Esophagus mucosa (tissue), 1 donor: ENCODE results near the gene ZNF552. TPM values are rescaled to one million over a fixed set of nuclear protein-coding genes. Genes with fewer than 3 reads are reported as not detected.

Experiments
- ATAC-seq: fragments of 200-7000 bp; cut with Tn5 transposase; one replicate; pipeline ENCODE4 v1.9.1; 2020
- total RNA-seq: library from RNA; stranded (reverse); gene quantifications from one replicate; pipeline ENCODE4 v1.2.4, GENCODE V29; 2023
- donor health status: DM: yes; HTN: yes; CAD: no.

Gene ZNF552
- total RNA-seq, 1 donor from 2014 or later, result 7.9 TPM

DNA sequence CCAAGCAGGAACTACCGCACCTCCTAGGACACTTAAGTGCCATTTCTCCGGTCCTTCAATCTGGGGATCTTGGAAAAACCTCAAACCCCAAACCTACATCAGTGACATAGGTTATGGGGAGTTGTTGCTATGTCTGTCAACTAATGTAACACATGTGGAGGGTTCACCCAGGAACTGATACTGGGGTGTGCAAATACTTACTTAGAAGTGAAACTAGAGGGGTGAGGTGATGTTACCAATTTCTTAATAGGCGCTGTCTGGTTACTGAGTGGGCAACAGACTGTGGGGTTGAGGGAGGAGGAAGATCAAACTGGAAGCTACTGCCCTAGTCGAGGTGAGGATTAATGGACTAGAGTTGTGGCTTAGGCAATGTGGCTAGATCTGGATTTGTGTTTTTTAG is 43.3 kb downstream of the ZNF552 start:
- no peak for ATAC-seq

DNA sequence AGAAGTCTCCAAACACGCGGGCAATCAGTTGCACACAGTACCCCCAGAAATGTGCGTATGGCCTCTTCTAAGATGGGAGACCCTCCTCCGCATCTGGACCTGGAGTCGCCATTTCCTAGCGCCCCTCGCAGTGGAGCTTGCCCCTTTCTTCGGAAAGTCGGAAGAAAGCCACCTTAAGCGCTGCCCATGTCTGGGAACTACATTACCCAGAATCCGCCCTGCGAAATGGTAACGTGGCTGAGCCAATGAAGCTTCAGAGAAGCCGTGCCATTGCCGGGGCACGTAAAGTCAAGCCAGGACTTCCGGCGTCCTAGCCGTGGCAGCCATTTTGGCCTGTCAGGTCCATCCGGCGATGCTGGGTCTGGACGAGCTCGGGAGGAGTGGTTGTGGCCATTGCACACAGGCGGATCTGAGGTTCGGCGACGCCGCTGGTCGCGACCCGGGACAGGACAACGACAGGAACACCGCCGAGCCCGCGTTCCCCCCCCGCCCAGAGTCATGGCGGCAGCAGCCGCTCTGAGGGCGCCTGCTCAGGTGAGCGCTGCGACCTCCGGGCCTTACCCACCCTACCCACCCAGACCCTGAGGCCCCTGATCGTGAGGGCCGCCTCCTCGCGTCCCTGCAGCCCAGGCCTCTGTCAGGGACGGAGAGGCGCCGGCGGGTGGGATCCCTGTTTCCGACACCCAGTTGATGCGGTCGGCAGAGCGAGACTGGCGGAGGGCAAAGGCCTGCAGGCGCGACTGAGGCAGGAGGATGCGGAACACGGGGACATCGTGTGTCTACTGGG is 45.2 kb downstream of the ZNF552 start, which contains the start of gene ZNF586:
TSS of gene ZNF586 (plus strand) at position 332 of the 787 bp plus-strand sequence. CDS start at position 499, 167 bp downstream.
- ATAC-seq, result peak; percentile 92

GRCh38 chr19:57759096-57759495 is 55.6 kb downstream of the ZNF552 start:
- peak; percentile 15 for ATAC-seq

- no peak for ATAC-seq
Measured at GRCh38 chr19:57757941-57758340, 56.8 kb downstream of the ZNF552 start.

Other genes with a start within 250 kb of the ZNF552 start
- gene ZNF416, start 236.0 kb downstream of the ZNF552 start, total RNA-seq, result 6.4 TPM
- gene ZIK1, start 230.8 kb downstream of the ZNF552 start, total RNA-seq, result 1.1 TPM
- 2.1 TPM for gene ZNF530, start 215.0 kb downstream of the ZNF552 start, total RNA-seq
- 9.6 TPM for gene ZNF134, start 200.7 kb downstream of the ZNF552 start, total RNA-seq
- 4.0 TPM for gene ZNF211, start 181.7 kb downstream of the ZNF552 start, total RNA-seq
- not detected for gene ZSCAN4, start 146.0 kb downstream of the ZNF552 start, total RNA-seq
- gene ZNF551, start 132.9 kb downstream of the ZNF552 start, total RNA-seq, result 4.9 TPM
- gene ZNF154, start 105.7 kb downstream of the ZNF552 start, total RNA-seq, result 0.60 TPM
- gene ZNF671, start 87.3 kb downstream of the ZNF552 start, total RNA-seq, result 2.0 TPM
- gene ZNF776, start 68.1 kb downstream of the ZNF552 start, total RNA-seq, result 6.8 TPM
- gene ZNF586, start 45.2 kb downstream of the ZNF552 start, total RNA-seq, result 9.4 TPM
- gene ZNF587B, start 15.4 kb upstream of the ZNF552 start, total RNA-seq, result 9.3 TPM
- 16.3 TPM for gene ZNF587, start 34.9 kb upstream of the ZNF552 start, total RNA-seq
- gene ZNF814, start 74.1 kb upstream of the ZNF552 start, total RNA-seq, result 6.5 TPM
- gene ZNF417, start 101.7 kb upstream of the ZNF552 start, total RNA-seq, result 5.7 TPM
- 0.76 TPM for gene ZNF418, start 120.5 kb upstream of the ZNF552 start, total RNA-seq
- 2.6 TPM for gene ZNF256, start 132.8 kb upstream of the ZNF552 start, total RNA-seq
- gene C19orf18, start 159.6 kb upstream of the ZNF552 start, total RNA-seq, result 0.48 TPM
- 5.4 TPM for gene ZNF606, start 187.9 kb upstream of the ZNF552 start, total RNA-seq
- not detected for gene ZSCAN1, start 219.1 kb upstream of the ZNF552 start, total RNA-seq
- 0.68 TPM for gene ZNF135, start 244.4 kb upstream of the ZNF552 start, total RNA-seq